Natural killer cell treated with Interleukin-12 subunit alpha and Interleukin-12 subunit beta and Interleukin-15 and Interleukin-18, amount 100 ng/mL, for 72 hours (primary cell): ENCODE results near the gene KIAA0232. TPM values are rescaled to one million over a fixed set of nuclear protein-coding genes. Genes with fewer than 3 reads are reported as not detected.
"Not testable (repeated sequence)": the region's sequence is repeated elsewhere in the genome, so short reads cannot be mapped to it uniquely, and the experiment has no call there.

ENCODE experiments used
- ATAC-seq, 2 donors: fragments of 150-1000 bp; cut with Tn5 transposase in 1 of 2; sonication (Bioruptor Pico), chemical (Tn5 transposase) in 1 of 2; 2 replicates each; pipeline ENCODE4 v1.10.0; 2021
- DNase-seq: peaks from one replicate; pipeline ENCODE4 v3.0.0; 2022; ENCODE audit warnings: low spot score
- H3K27ac Mint-ChIP-seq, 2 donors: 1 replicate in 1 of 2; 2 replicates in 1 of 2; pipeline ENCODE4 v1.8.0; 2022; ENCODE audit warnings: mixed read lengths in 2 of 2, mild to moderate bottlenecking in 1 of 2, moderate library complexity in 1 of 2
- H3K27me3 Mint-ChIP-seq, 2 donors: 1 replicate in 1 of 2; 2 replicates in 1 of 2; pipeline ENCODE4 v1.8.0; 2022; ENCODE audit warnings: mixed read lengths in 2 of 2
- H3K36me3 Mint-ChIP-seq: one replicate; pipeline ENCODE4 v1.8.0; 2022; ENCODE audit warnings: mixed read lengths
- H3K4me1 Mint-ChIP-seq, 2 donors: 1 replicate in 1 of 2; 2 replicates in 1 of 2; pipeline ENCODE4 v1.8.0; 2022; ENCODE audit warnings: low read depth in 2 of 2, mixed read lengths in 2 of 2, mild to moderate bottlenecking in 1 of 2
- H3K4me3 Mint-ChIP-seq: one replicate; pipeline ENCODE4 v1.8.0; 2022; ENCODE audit warnings: mixed read lengths
- H3K9me3 Mint-ChIP-seq: 2 replicates; pipeline ENCODE4 v1.8.0; 2022; ENCODE audit warnings: mixed read lengths
- total RNA-seq, 2 donors: library from RNA; stranded (reverse); gene quantifications; one replicate each; pipeline ENCODE4 v1.2.3, GENCODE V29; 2022

The KIAA0232 gene
- total RNA-seq, 2 donors from 2014 or later = 19.5 to 20.6 TPM

GRCh38 chr4:6775746-6776145 is 6.8 kb upstream of the KIAA0232 start:
- peak overlapping the region in 1 of 2 donors; percentile 59 for H3K27ac Mint-ChIP-seq
- no peak overlapping the region for H3K4me3 Mint-ChIP-seq
- H3K4me1 Mint-ChIP-seq = peaks cover 26% of the 10 kb centered on the region in 2 donors
- no peaks in the 10 kb centered on the region for H3K9me3 Mint-ChIP-seq
- DNase-seq (no peak), ATAC-seq (no peak)
- no peaks in the 10 kb centered on the region for H3K27me3 Mint-ChIP-seq
- no peaks in the 10 kb centered on the region for H3K36me3 Mint-ChIP-seq

GRCh38 chr4:6776920-6777635 is 5.4 kb upstream of the KIAA0232 start:
- Mint-ChIP-seq H3K4me3 (peak overlapping the region; percentile 76), H3K27ac (peak overlapping the region; percentile 96 to 97), H3K4me1 (peaks cover 26 to 30% of the 10 kb centered on the region in 2 donors), H3K9me3 (no peaks in the 10 kb centered on the region), H3K36me3 (no peaks in the 10 kb centered on the region), H3K27me3 (no peaks in the 10 kb centered on the region)
- ATAC-seq = no peak
- DNase-seq = no peak

- peak overlapping the region; percentile 76 for H3K4me3 Mint-ChIP-seq
- no peaks in the 10 kb centered on the region for H3K36me3 Mint-ChIP-seq
- no peak for DNase-seq
Measured at GRCh38 chr4:6777636-6778281, 4.8 kb upstream of the KIAA0232 start.

GRCh38 chr4:6778435-6778834 is 4.1 kb upstream of the KIAA0232 start:
- no peak for DNase-seq
- Mint-ChIP-seq H3K36me3 (no peaks in the 10 kb centered on the region), H3K4me1 (peaks cover 26 to 30% of the 10 kb centered on the region in 2 donors), H3K27ac (peak overlapping the region; percentile 96 to 97), H3K9me3 (no peaks in the 10 kb centered on the region), H3K4me3 (peak overlapping the region; percentile 76), H3K27me3 (no peaks in the 10 kb centered on the region)
- no peak for ATAC-seq

More at GRCh38 chr4:6777636-6778281, 4.8 kb upstream of the KIAA0232 start:
- H3K4me1 Mint-ChIP-seq = peaks cover 26 to 30% of the 10 kb centered on the region in 2 donors
- ATAC-seq = no peak
- peak overlapping the region; percentile 96 to 97 for H3K27ac Mint-ChIP-seq
- no peaks in the 10 kb centered on the region for H3K9me3 Mint-ChIP-seq
- no peaks in the 10 kb centered on the region for H3K27me3 Mint-ChIP-seq

GRCh38 chr4:6779667-6780565 is 2.6 kb upstream of the KIAA0232 start:
- Mint-ChIP-seq H3K27me3 (no peaks in the 10 kb centered on the region), H3K4me3 (no peak overlapping the region), H3K9me3 (no peaks in the 10 kb centered on the region), H3K4me1 (peaks cover 31 to 37% of the 10 kb centered on the region in 2 donors), H3K27ac (peak overlapping the region; percentile 21 to 96), H3K36me3 (no peaks in the 10 kb centered on the region)
- ATAC-seq (no peak), DNase-seq (no peak)

GRCh38 chr4:6781113-6781512 is 1.4 kb upstream of the KIAA0232 start:
- Mint-ChIP-seq H3K4me1 (peaks cover 36 to 48% of the 10 kb centered on the region in 2 donors), H3K4me3 (peak overlapping the region; percentile 55), H3K27ac (peak overlapping the region in 1 of 2 donors; percentile 1), H3K36me3 (no peaks in the 10 kb centered on the region), H3K27me3 (no peaks in the 10 kb centered on the region), H3K9me3 (no peaks in the 10 kb centered on the region)
- no peak for DNase-seq
- ATAC-seq = no peak

- no peaks in the 10 kb centered on the region for H3K36me3 Mint-ChIP-seq
- H3K27ac Mint-ChIP-seq = peak overlapping the region in 1 of 2 donors; percentile 1
- DNase-seq (no peak), ATAC-seq (no peak)
- H3K27me3 Mint-ChIP-seq = no peaks in the 10 kb centered on the region
- no peaks in the 10 kb centered on the region for H3K9me3 Mint-ChIP-seq
- peak overlapping the region; percentile 55 for H3K4me3 Mint-ChIP-seq
- H3K4me1 Mint-ChIP-seq = peaks cover 36 to 48% of the 10 kb centered on the region in 2 donors
Measured at GRCh38 chr4:6781561-6781960, 966 bp upstream of the KIAA0232 start.

GRCh38 chr4:6782846-6783110 is 251 bp downstream of the KIAA0232 start:
- ATAC-seq = peak; percentile 22 to 33
- Mint-ChIP-seq H3K36me3 (no peaks in the 10 kb centered on the region), H3K9me3 (no peaks in the 10 kb centered on the region), H3K27me3 (no peaks in the 10 kb centered on the region), H3K27ac (no peak overlapping the region), H3K4me3 (no peak overlapping the region), H3K4me1 (peaks cover 31 to 42% of the 10 kb centered on the region in 2 donors)
- no peak for DNase-seq

GRCh38 chr4:6783111-6783981 is 819 bp downstream of the KIAA0232 start:
- Mint-ChIP-seq H3K27ac (peak overlapping the region; percentile 55 to 82), H3K4me3 (peak overlapping the region; percentile 88), H3K27me3 (no peaks in the 10 kb centered on the region), H3K4me1 (peaks cover 31 to 42% of the 10 kb centered on the region in 2 donors), H3K36me3 (no peaks in the 10 kb centered on the region), H3K9me3 (no peaks in the 10 kb centered on the region)
- DNase-seq (peak; percentile 92), ATAC-seq (peak; percentile 89 to 90)

- H3K9me3 Mint-ChIP-seq = no peaks in the 10 kb centered on the region
- peak overlapping the region in 1 of 2 donors; percentile 2 for H3K27ac Mint-ChIP-seq
- H3K36me3 Mint-ChIP-seq = no peaks in the 10 kb centered on the region
- peak overlapping the region; percentile 41 for H3K4me3 Mint-ChIP-seq
- ATAC-seq (no peak), DNase-seq (no peak)
- H3K27me3 Mint-ChIP-seq = no peaks in the 10 kb centered on the region
- peaks cover 31 to 37% of the 10 kb centered on the region in 2 donors for H3K4me1 Mint-ChIP-seq
Measured at GRCh38 chr4:6785572-6785925, 3.0 kb downstream of the KIAA0232 start.

- no peak for DNase-seq
- Mint-ChIP-seq H3K27me3 (no peaks in the 10 kb centered on the region), H3K9me3 (no peaks in the 10 kb centered on the region), H3K36me3 (peaks cover 8% of the 10 kb centered on the region), H3K27ac (peak overlapping the region; percentile 31 to 63), H3K4me3 (peak overlapping the region; percentile 37), H3K4me1 (peaks cover 41 to 49% of the 10 kb centered on the region in 2 donors)
- no peak for ATAC-seq
Measured at GRCh38 chr4:6788123-6788522, 5.6 kb downstream of the KIAA0232 start.

GRCh38 chr4:6791245-6791644 is 8.7 kb downstream of the KIAA0232 start:
- not testable (repeated sequence) for H3K27me3 Mint-ChIP-seq, ATAC-seq, H3K9me3 Mint-ChIP-seq, DNase-seq, H3K4me3 Mint-ChIP-seq, H3K36me3 Mint-ChIP-seq
- peak overlapping the region in 1 of 2 donors; percentile 51 for H3K27ac Mint-ChIP-seq
- H3K4me1 Mint-ChIP-seq = peaks cover 51 to 53% of the 10 kb centered on the region in 2 donors

GRCh38 chr4:6791796-6792195 is 9.3 kb downstream of the KIAA0232 start:
- not testable (repeated sequence) for DNase-seq, H3K27me3 Mint-ChIP-seq, H3K9me3 Mint-ChIP-seq, ATAC-seq, H3K36me3 Mint-ChIP-seq
- Mint-ChIP-seq H3K4me3 (peak overlapping the region; percentile 3), H3K4me1 (peaks cover 54 to 56% of the 10 kb centered on the region in 2 donors), H3K27ac (peak overlapping the region; percentile 5 to 51)
